GM15510 (cell line): ENCODE measurements around the gene ATG16L2.

ENCODE experiments used
- POLR2A ChIP-seq: IDR thresholded peaks from 3 replicates; pipeline ENCODE4 v1.6.1; 2011; ENCODE audit warnings: borderline replicate concordance; ENCODE audit not compliant: insufficient read length; ENCODE audit errors: extremely low read depth

ATG16L2 gene

DNA sequence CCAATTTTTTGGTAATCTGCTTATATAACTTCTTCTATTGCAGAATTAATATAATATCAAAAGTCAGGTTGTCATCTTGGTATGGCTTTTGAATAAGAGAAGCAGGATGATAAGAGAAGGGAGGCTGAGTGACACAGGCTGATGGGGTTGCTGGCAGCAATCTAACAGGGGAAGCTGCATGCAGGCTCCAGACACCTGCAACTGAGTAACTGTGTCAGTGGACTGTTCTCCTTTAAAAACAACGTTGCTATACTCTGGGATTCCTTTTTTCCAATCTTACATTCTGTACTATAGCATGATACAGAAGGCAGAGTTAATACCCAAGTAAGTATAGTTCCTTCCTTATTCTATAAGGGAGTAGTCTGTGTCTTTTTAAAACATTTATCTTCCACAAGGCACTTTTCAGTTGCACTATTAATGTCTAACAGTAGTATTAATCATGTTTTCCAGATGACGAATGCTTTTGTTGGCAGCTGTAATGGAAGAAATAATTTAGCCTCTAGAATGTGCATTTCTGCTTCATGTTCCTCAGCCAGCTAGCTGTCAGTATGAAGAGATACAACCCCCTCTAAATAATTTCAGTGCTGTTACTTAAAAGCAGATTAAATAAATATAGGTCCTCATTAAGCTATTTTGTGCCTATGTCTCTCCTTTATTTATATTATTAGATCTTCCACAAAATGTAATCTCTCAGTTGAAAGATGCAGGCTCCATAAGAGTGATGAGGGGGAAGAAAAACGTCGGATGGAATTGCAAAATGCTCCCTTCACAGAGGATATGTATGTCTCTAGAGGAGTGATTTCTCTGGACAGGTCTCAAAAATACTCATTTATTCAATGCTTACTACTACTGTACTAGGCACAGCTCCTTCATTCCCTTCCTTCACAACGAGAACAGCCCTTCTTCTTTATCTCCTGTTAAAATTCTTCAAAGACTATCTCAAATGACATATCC lies 50.8 kb downstream of the ATG16L2 start:
- no peak for TF ChIP-seq POLR2A

DNA sequence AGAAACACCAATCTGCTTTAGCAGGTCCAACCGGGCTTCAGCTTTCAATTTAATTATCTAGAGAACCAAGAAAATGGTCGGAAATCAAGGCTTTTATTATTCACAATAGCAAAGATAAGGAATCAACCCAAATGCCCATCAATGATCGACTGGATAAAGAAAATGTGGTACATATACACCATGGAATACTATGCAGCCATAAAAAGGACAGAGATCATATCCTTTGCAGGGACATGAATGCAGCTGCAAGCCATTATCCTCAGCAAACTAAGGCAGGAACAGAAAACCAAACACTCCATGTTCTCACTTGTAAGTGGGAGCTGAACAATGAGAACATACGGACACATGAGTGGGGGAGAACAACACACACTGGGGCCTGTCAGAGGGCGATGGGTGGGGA lies 53.8 kb downstream of the ATG16L2 start:
- TF ChIP-seq POLR2A = no peak

DNA sequence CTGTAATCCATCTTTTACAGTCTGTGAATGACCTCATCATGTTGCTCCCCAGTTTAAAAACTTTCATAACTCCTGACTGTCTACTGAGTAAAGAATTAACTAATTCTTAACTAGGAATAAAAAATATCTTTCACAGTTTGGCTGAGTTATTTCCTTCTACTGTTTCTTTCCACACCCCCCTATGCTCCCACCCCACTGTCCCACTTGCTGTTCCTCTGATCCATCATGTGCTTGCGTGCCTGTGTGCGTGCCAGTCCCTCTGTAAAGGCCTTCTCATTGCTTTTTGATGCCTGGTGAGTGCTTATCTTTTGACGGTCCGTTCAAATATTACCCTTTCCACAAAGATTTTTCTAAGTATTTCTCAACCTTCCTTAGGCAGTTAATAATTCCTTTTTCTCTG lies 55.6 kb downstream of the ATG16L2 start:
- TF ChIP-seq POLR2A = no peak

DNA sequence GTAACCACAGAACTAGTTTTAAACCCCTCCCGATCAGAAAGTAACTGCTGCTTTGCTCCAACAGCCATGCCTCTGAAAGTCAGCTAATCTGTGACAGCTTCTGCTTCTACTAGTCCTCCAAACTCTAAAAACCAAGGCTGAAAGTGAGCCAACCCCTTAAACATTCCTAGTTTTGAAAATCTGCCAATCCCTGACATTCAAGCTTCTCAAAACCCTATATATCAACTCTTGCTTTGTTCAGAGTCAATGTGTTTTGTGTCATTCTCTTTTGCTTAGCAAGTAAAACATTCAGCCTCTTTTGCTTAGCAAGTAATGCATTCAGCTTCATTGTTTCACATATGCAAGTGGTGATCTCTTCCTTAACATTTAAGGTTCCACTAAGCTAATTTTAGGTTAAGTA lies 56.9 kb downstream of the ATG16L2 start:
- no peak for TF ChIP-seq POLR2A

DNA sequence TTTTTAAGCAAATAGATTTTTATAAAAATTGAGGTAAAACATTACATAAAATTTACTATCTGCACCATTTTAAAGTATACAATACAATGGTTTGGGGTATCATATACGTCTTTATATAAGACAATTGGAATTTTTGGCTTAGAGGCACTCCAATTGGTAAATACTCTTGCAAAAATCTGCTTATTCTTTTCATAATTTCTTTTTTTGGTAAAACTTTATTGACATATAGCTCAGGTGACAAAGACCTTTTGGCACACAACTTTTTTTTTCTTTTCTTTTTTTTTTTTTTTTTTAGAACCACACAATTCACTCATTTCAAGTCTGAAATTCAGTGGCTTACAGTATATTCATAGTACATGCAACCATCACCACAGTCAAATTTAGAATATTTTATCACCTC lies 57.8 kb downstream of the ATG16L2 start:
- no peak for TF ChIP-seq POLR2A

DNA sequence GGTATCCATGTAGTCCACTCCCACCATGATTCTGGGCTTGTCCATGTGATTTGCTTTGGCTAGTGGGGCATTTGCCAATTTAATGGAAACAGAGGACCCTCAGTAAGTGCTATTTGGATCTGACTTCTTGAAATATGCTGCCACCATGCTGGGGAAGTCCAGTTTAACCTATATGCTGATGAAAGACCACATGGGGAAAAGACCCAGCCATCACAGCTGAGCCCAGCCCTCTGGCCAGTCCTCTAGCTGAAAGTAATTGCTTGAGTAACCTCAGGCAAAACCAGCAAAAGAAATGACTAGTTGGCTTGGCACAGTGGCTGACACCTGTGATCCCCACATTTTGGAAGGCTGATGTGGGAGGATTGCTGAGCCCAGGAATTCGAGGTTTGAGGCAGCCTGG lies 61.5 kb downstream of the ATG16L2 start:
- TF ChIP-seq POLR2A = no peak

DNA sequence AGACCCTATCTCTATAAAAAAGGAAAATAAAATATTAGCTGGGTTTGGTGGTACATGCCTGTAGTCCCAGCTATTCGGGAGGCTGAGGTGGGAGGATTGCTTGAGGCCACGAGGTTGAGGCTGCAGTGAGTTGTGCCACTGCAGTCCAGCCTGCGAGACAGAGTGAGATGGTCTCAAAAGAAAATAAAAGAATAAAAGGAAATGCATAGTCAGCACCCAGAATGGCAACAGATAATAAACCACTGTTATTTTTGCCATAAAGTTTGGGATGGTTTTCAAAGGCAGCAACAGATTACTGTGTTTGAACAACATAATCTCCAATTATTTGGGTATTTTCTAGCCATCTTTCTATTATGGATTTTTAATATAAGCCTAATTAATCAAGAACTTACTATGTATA lies 61.9 kb downstream of the ATG16L2 start:
- TF ChIP-seq POLR2A = no peak
